Activated CD8-positive, alpha-beta T cell treated with anti-CD3 and anti-CD28 coated beads for 36 hours (primary cell): ENCODE measurements around the gene RAX. TPM values are rescaled to one million over a fixed set of nuclear protein-coding genes. Genes with fewer than 3 reads are reported as not detected.

Source experiments
- ATAC-seq: fragments of 200-7000 bp; cut with Tn5 transposase; one replicate; pipeline ENCODE4 v1.10.0; 2021; ENCODE audit warnings: mild to moderate bottlenecking, moderate library complexity
- CTCF ChIA-PET: fragments of 350-600 bp; sonication (Branson Sonifier 250); formaldehyde crosslinking; loops from one replicate; lab custom pipeline; 2021; ENCODE audit warnings: antibody characterized with exemption; lab: Charles Lee
- POLR2A ChIA-PET: fragments of 350-600 bp; sonication (Branson Sonifier 250); formaldehyde crosslinking; loops from one replicate; lab custom pipeline; 2021; ENCODE audit warnings: antibody characterized with exemption; lab: Charles Lee
- DNase-seq: peaks from one replicate; pipeline ENCODE4 v3.0.0-alpha.2; 2020
- H3K27ac Mint-ChIP-seq: one replicate; pipeline ENCODE4 v1.8.0; 2021; ENCODE audit warnings: mild to moderate bottlenecking, mixed read lengths
- H3K27me3 Mint-ChIP-seq: one replicate; pipeline ENCODE4 v1.8.0; 2021; ENCODE audit warnings: mixed read lengths
- H3K36me3 Mint-ChIP-seq: one replicate; pipeline ENCODE4 v1.8.0; 2021; ENCODE audit warnings: low read depth, mixed read lengths
- H3K4me1 Mint-ChIP-seq: one replicate; pipeline ENCODE4 v1.8.0; 2021; ENCODE audit warnings: low read depth, mixed read lengths
- H3K4me3 Mint-ChIP-seq: one replicate; pipeline ENCODE4 v1.8.0; 2021; ENCODE audit warnings: mild to moderate bottlenecking, moderate library complexity, mixed read lengths
- H3K9me3 Mint-ChIP-seq: one replicate; pipeline ENCODE4 v1.8.0; 2021; ENCODE audit warnings: mixed read lengths
- intact Hi-C: fragments of 100-400 bp; cut with micrococcal nuclease; formaldehyde crosslinking; loops from one replicate; pipeline ENCODE4 v1.10.0; 2022
- total RNA-seq, 2 experiments: library from RNA; stranded (reverse); gene quantifications; one replicate each; pipeline ENCODE4 v1.2.3, GENCODE V29; 2021
- TF ChIP-seq, protein P1 (sequence below): fragments of 200-600 bp; IDR thresholded peaks from one replicate; pipeline ENCODE4 v1.8.0; 2022; ENCODE audit warnings: antibody characterized with exemption, mild to moderate bottlenecking

RAX gene
- total RNA-seq: not detected

GRCh38 chr18:59272891-59273758, at the start of gene RAX:
Gene RAX, minus strand, starts transcription at chr18:59273454. Its CDS starts 248 bp downstream, at chr18:59273206.
- Mint-ChIP-seq H3K36me3 (no peaks in the 10 kb centered on the region), H3K9me3 (no peaks in the 10 kb centered on the region), H3K4me1 (peaks cover 20% of the 10 kb centered on the region), H3K27ac (no peak within 1 kb of the TSS), H3K4me3 (peak within 1 kb of the TSS; percentile 37), H3K27me3 (peaks cover 76% of the 10 kb centered on the region)
- DNase-seq (peak; percentile 38), ATAC-seq (peak; percentile 74)
- POLR2A ChIA-PET: interaction anchor here (0.5 kb wide), 1 partner anchor 10 kb away, joined by 3 read pairs; no protein-coding TSS in a partner anchor
- intact Hi-C loops: no loop called here
- TF ChIP-seq, protein P1, sequence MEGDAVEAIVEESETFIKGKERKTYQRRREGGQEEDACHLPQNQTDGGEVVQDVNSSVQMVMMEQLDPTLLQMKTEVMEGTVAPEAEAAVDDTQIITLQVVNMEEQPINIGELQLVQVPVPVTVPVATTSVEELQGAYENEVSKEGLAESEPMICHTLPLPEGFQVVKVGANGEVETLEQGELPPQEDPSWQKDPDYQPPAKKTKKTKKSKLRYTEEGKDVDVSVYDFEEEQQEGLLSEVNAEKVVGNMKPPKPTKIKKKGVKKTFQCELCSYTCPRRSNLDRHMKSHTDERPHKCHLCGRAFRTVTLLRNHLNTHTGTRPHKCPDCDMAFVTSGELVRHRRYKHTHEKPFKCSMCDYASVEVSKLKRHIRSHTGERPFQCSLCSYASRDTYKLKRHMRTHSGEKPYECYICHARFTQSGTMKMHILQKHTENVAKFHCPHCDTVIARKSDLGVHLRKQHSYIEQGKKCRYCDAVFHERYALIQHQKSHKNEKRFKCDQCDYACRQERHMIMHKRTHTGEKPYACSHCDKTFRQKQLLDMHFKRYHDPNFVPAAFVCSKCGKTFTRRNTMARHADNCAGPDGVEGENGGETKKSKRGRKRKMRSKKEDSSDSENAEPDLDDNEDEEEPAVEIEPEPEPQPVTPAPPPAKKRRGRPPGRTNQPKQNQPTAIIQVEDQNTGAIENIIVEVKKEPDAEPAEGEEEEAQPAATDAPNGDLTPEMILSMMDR: no peak
- CTCF ChIA-PET: interaction anchor here (0.5 to 2.4 kb wide), 3 partner anchors 37 to 469 kb away, joined by 3 to 14 read pairs (median 4); no protein-coding TSS in a partner anchor

DNA sequence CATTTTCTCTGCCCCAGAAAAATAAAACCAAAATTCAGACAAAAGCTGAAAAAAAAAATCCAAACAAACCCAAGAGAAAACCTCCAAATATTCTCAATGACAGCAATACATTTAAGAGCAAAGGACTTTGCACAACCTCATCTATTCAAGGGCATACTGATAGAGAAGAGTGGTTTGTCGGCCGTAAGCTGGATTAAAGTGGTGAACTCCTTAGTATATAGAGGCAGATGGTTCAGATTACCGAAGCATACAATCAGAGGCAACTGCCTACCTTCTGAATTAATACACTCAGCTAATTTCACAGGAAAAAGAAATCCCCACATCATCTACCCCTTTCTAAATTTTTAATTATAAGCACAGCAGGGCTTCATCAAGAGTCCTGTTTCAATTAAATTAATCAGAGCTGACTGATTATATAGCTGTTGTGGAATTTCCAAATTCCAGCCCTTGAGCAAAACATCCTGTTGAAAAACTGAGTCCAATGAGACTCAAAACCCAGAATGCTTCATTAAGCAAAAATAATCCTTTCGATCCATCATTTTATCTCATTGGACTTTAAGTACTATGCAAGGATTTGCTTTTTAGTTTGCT, 45.3 kb upstream of the RAX start, which contains the start of gene CPLX4:
TSS of gene CPLX4 (minus strand) at position 190 of the 591 bp plus-strand sequence. CDS start at position 3, 187 bp downstream.
- H3K4me3 Mint-ChIP-seq: no peak within 1 kb of the TSS
- DNase-seq (no peak), ATAC-seq (no peak)
- ChIA-PET POLR2A (interaction anchor here (0.8 kb wide), 1 partner anchor 49 kb away, joined by 3 read pairs; no protein-coding TSS in a partner anchor), CTCF (interaction anchor here (1.2 to 2.9 kb wide), 3 partner anchors 10 to 84 kb away, joined by 4 to 20 read pairs (median 18); no protein-coding TSS in a partner anchor)
- peaks cover 25% of the 10 kb centered on the region for H3K27me3 Mint-ChIP-seq
- H3K27ac Mint-ChIP-seq: no peak within 1 kb of the TSS
- no peaks in the 10 kb centered on the region for H3K36me3 Mint-ChIP-seq
- TF ChIP-seq, protein P1: no peak
- intact Hi-C loops: no loop called here
- no peaks in the 10 kb centered on the region for H3K9me3 Mint-ChIP-seq
- no peaks in the 10 kb centered on the region for H3K4me1 Mint-ChIP-seq

GRCh38 chr18:59311631-59312030, 38.4 kb upstream of the RAX start:
- Mint-ChIP-seq H3K9me3 (no peaks in the 10 kb centered on the region), H3K4me1 (no peaks in the 10 kb centered on the region), H3K27me3 (peaks cover 29% of the 10 kb centered on the region), H3K4me3 (no peak overlapping the region), H3K36me3 (no peaks in the 10 kb centered on the region), H3K27ac (no peak overlapping the region)
- ChIA-PET CTCF (interaction anchor here (2.8 to 11.4 kb wide), 2 partner anchors 63 to 90 kb away, joined by 8 to 219 read pairs; no protein-coding TSS in a partner anchor), POLR2A (no interaction called here)
- TF ChIP-seq, protein P1: no peak
- intact Hi-C loops: loop anchor here (2.0 kb wide), 1 partner anchor 91 kb away; no protein-coding TSS in a partner anchor
- no peak for ATAC-seq
- DNase-seq: no peak

DNA sequence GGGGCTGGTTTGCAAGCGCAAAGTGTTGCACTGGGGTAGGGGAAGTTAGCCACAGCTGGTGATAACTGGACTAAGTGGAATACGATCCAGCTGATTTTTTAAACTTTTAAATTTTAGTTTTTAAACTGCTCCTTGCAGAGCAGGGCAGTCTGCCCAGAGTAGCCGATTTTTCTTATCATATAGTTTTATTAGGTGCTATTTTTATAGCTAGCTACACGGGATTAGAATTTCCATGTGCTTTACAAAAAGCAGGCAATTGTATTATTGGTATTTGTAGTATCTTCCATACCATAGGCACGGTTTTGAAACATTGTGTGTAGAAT, 35.6 kb upstream of the RAX start:
- intact Hi-C loops: loop anchor here (5.0 kb wide), 1 partner anchor 62 kb away; no protein-coding TSS in a partner anchor

More for the DNA sequence above, 35.6 kb upstream of the RAX start:
- no peak overlapping the region for H3K27ac Mint-ChIP-seq
- ATAC-seq (no peak), DNase-seq (no peak)
- H3K27me3 Mint-ChIP-seq: peaks cover 33% of the 10 kb centered on the region
- H3K4me1 Mint-ChIP-seq: no peaks in the 10 kb centered on the region
- H3K9me3 Mint-ChIP-seq: no peaks in the 10 kb centered on the region
- no peaks in the 10 kb centered on the region for H3K36me3 Mint-ChIP-seq
- ChIA-PET POLR2A (interaction anchor here (1.0 kb wide), 1 partner anchor 161 kb away, joined by 4 read pairs; no protein-coding TSS in a partner anchor), CTCF (interaction anchor here (0.9 to 11.4 kb wide), 13 partner anchors 9 to 92 kb away, joined by 3 to 219 read pairs (median 5); partner anchors contain the start of gene CPLX4)
- H3K4me3 Mint-ChIP-seq: no peak overlapping the region
- TF ChIP-seq, protein P1: no peak
